ENCODE measurements around the gene THOC5. TPM values are rescaled to one million over a fixed set of nuclear protein-coding genes. Genes with fewer than 3 reads are reported as not detected.

THOC5 gene
- total and polyA plus RNA-seq, 2 of the 4 experiments (the other 2 are of a cell fraction), result 68.4 to 73.7 TPM

DNA sequence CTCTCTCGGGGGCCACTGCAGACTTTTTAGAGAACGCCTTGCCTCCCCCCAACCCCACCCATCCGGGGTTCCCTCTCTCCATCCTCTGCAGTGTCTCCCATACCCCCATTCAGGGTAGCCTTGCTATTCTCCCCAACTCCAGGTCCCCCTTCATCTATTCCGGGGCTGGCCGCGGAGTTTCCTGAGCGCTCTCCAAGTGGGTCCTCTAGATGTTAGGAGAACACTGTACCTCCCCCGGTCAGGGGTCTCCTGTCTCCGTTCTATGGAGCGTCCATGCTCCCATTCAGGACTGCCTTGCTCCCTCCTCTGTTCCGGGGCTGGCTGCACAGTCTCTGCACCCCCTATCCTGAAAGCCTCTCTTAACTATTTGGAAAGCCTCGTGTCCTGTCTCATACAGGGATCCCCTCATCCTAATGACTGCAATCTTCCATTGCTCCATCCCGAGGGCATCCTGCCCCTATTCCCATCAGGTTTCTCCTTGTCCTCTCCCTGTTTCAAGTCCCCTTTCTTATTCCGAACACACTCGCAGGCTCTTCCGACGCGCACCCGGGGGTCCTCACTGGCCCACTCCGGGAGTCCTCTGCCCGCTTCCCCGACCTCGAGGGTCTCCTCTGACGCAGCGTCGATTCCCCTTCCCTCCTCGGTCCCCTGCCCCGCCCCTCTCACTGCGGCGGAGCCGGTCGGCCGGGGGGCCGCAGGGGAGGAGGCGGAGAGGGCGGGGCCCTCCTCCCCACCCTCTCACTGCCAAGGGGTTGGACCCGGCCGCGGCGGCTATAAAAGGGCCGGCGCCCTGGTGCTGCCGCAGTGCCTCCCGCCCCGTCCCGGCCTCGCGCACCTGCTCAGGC lies 73.9 kb downstream of the THOC5 start, which contains the start of gene NEFH:
Gene NEFH (plus strand): TSS at position 802 of the 845 bp plus-strand sequence. CDS start 45 bp downstream, outside the sequence.
- no peak within 1 kb of the TSS for H3K18ac ChIP-seq (ENCODE audit: low read depth, low read length)
- H2BK120ac ChIP-seq (ENCODE audit: low read depth, low read length), result no peak within 1 kb of the TSS
- no peak within 1 kb of the TSS for H2AK9ac ChIP-seq (replicated peaks; ENCODE audit: low read depth, low read length, poor library complexity)
- no peak within 1 kb of the TSS for H4K91ac ChIP-seq (ENCODE audit: insufficient read depth, low read depth, low read length)
- no peak within 1 kb of the TSS for H2BK20ac ChIP-seq (ENCODE audit: low read depth, low read length)
- no TSS peak for BruUV-seq (replicated peaks)
- peaks cover 13% of the 10 kb centered on the region; the same call in 1 of the 2 replicates for H4K20me1 ChIP-seq (ENCODE audit: insufficient read depth, low read length)
- peaks cover 66% of the 10 kb centered on the region for H3K27me3 ChIP-seq (ENCODE audit: control insufficient read depth, insufficient read depth, low read length)
- DNase-seq (no peak), ATAC-seq (ENCODE audit: low read depth) (no peak)
- no peak within 1 kb of the TSS for H2BK5ac ChIP-seq (ENCODE audit: low read depth, low read length, poor library complexity, severe bottlenecking)
- no peaks in the 10 kb centered on the region for H3K9me3 ChIP-seq (ENCODE audit: control insufficient read depth, insufficient read depth, low read length)
- no peaks in the 10 kb centered on the region for H3K79me1 ChIP-seq (ENCODE audit: low read depth in 1 of 2, low read length in 2 of 2)
- peak within 1 kb of the TSS; percentile 31 for H3K4me3 ChIP-seq (ENCODE audit: insufficient read depth, low read depth, low read length)
- in situ Hi-C loops (cut with MboI; ENCODE audit: low sequenced_read_pairs) (no loop called here), dilution Hi-C loops (cut with HindIII; ENCODE audit: low sequenced_read_pairs, unreplicated experiment) (no loop called here), intact Hi-C loops (cut with micrococcal nuclease) (no loop called here)
- no peak within 1 kb of the TSS for H2BK15ac ChIP-seq (ENCODE audit: low read depth, low read length)
- no peak within 1 kb of the TSS for H4K5ac ChIP-seq (ENCODE audit: low read depth, low read length)
- H3K9ac ChIP-seq (ENCODE audit: low read depth, low read length), result no peak within 1 kb of the TSS
- no peaks in the 10 kb centered on the region for H3K4me1 ChIP-seq (ENCODE audit: control insufficient read depth, insufficient read depth, low read length)
- ChIA-PET CTCF (no interaction called here), POLR2A (ENCODE audit: unreplicated experiment) (no interaction called here)
- no peak for TF ChIP-seq FOS (IDR thresholded peaks at IDR 0.05; ENCODE audit: low read depth, low read length)
- TF ChIP-seq, protein P1, sequence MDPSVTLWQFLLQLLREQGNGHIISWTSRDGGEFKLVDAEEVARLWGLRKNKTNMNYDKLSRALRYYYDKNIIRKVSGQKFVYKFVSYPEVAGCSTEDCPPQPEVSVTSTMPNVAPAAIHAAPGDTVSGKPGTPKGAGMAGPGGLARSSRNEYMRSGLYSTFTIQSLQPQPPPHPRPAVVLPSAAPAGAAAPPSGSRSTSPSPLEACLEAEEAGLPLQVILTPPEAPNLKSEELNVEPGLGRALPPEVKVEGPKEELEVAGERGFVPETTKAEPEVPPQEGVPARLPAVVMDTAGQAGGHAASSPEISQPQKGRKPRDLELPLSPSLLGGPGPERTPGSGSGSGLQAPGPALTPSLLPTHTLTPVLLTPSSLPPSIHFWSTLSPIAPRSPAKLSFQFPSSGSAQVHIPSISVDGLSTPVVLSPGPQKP (IDR thresholded peaks at IDR 0.05; ENCODE audit: borderline replicate concordance, low read depth, low read length), result no peak
- TF ChIP-seq RFX5 (IDR thresholded peaks at IDR 0.05; ENCODE audit: low read depth, low read length), result no peak
- no peak for TF ChIP-seq POLR2A (IDR thresholded peaks at IDR 0.05; ENCODE audit: low read depth, low read length)
- no peak for TF ChIP-seq MXI1 (IDR thresholded peaks at IDR 0.05; ENCODE audit: borderline replicate concordance, low read depth, low read length)
- TF ChIP-seq CEBPB (IDR thresholded peaks at IDR 0.05; ENCODE audit: low read depth, low read length), result no peak
- H3K4ac ChIP-seq (ENCODE audit: low read depth, low read length), result no peak within 1 kb of the TSS
- no peak within 1 kb of the TSS for H3K14ac ChIP-seq (replicated peaks; ENCODE audit: low read depth, low read length)
- peak within 1 kb of the TSS; percentile 77 for H2AFZ ChIP-seq (replicated peaks; ENCODE audit: low read length, poor library complexity)
- no peak within 1 kb of the TSS for H3K56ac ChIP-seq (ENCODE audit: extremely low read depth, insufficient read depth, low read length)
- H3K23ac ChIP-seq (ENCODE audit: low read depth, low read length), result no peak within 1 kb of the TSS
- no peak within 1 kb of the TSS for H4K8ac ChIP-seq (ENCODE audit: low read depth in 2 of 2, low read length in 2 of 2)
- H3K36me3 ChIP-seq (ENCODE audit: control insufficient read depth, insufficient read depth, low read length), result no peaks in the 10 kb centered on the region
- no peak within 1 kb of the TSS for H3K27ac ChIP-seq (ENCODE audit: insufficient read depth, low read length)
- H3K4me2 ChIP-seq (ENCODE audit: low read depth, low read length), result no peak within 1 kb of the TSS; the same call in 1 of the 2 replicates
- no peak within 1 kb of the TSS for H2AK5ac ChIP-seq (ENCODE audit: low read depth, low read length)
- no peaks in the 10 kb centered on the region for H3K9me1 ChIP-seq (ENCODE audit: insufficient read depth, low read length)
- 6% methylated on average over 34 of the region's 48 CpGs; no CpG with 5 or more reads in 1 of the 2 experiments for WGBS, 2 experiments (ENCODE audit: extremely low coverage in 2 of 2, insufficient read length in 1 of 2)
